ENCODE results near the gene ITPR2. TPM values are rescaled to one million over a fixed set of nuclear protein-coding genes. Genes with fewer than 3 reads are reported as not detected.

ITPR2 gene
- polyA plus RNA-seq, 1 experiment: 3.4 TPM

DNA sequence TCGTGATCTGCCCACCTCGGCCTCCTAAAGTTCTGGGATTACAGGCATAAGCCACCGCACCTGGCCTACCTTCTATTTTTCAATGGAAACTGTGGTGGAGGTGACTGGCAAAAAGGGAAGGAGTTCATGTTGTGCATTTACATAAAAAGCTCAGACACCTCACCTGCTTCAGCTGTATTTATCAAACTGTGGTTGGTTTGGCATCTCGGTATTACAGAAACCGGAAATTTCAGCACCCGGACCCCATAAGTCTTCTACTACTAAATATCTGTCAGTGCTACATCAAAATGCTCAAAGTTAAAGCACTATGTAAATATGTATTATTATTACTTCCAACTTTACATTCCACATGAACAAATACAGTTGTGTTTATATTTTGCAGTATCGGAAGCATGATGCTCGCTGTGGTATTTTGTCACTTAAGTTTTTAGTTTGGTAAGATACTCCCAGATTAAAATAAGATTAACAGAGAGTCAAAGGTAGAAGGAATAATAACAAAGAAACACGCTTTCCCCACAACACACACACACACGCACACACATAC lies 95.4 kb downstream of the ITPR2 start:
- H3K27ac ChIP-seq (ENCODE audit: low read depth, low read length): no peak overlapping the region
- TF ChIP-seq, protein P1, sequence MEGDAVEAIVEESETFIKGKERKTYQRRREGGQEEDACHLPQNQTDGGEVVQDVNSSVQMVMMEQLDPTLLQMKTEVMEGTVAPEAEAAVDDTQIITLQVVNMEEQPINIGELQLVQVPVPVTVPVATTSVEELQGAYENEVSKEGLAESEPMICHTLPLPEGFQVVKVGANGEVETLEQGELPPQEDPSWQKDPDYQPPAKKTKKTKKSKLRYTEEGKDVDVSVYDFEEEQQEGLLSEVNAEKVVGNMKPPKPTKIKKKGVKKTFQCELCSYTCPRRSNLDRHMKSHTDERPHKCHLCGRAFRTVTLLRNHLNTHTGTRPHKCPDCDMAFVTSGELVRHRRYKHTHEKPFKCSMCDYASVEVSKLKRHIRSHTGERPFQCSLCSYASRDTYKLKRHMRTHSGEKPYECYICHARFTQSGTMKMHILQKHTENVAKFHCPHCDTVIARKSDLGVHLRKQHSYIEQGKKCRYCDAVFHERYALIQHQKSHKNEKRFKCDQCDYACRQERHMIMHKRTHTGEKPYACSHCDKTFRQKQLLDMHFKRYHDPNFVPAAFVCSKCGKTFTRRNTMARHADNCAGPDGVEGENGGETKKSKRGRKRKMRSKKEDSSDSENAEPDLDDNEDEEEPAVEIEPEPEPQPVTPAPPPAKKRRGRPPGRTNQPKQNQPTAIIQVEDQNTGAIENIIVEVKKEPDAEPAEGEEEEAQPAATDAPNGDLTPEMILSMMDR (IDR thresholded peaks at IDR 0.05; ENCODE audit: low read depth, low read length): no peak
- H3K27me3 ChIP-seq (ENCODE audit: control insufficient read depth, insufficient read depth, low read length): no peaks in the 10 kb centered on the region
- CTCF ChIA-PET: interaction anchor here (1.1 kb wide), 1 partner anchor 36 kb away, joined by 3 read pairs; no protein-coding TSS in a partner anchor
- DNase-seq (ENCODE audit: low read depth, low spot score): no peak
- POLR2A ChIA-PET: no interaction called here
- no peaks in the 10 kb centered on the region; the same call in 1 of the 2 replicates for H3K9me3 ChIP-seq (ENCODE audit: control insufficient read depth, insufficient read depth, low read length)
- no peak overlapping the region for H3K4me3 ChIP-seq (ENCODE audit: low read depth, low read length)

DNA sequence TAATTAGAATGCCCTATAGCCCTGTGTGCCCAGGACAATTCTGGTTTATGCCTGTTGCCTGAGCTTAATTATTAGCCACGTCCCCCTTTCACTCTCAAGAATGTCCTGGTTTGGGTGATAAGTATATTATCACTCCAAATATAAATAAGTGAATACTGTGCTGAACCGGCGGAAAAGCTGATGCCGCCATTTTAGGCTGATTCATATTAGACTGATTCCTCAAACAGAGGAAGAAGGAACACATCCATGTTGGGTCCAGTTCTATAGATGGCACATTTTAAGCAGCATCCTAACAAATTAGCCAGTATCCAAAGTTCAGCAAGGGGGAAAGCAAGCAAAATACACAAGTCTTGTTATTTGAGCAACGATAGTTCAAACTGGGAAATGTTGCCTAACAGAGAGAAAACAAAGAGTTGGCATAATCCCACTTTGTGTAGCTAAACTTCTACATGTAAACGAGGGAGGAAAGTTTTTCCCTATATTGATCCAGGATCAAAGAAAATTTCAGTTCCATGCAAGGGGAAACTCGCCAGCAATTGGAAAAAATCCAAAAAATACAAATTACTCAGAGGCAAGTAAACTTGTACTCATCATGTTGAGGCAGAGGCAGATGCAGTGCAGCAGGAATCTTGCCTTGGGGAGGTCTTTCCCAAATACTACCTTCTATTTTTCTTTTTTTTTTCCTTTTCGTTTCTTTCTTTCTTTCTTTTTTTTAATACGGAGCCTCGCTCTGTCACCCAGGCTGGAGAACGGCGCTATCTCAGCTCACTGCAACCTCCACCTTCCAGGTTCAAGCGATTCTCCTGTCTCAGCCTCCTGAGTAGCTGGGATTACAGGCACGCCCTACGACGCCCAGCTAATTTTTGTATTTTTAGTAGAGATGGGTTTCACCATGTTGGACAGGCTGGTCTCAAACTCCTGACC lies 96.2 kb downstream of the ITPR2 start:
- no peak for DNase-seq (ENCODE audit: low read depth, low spot score)
- ChIA-PET CTCF (interaction anchor here (1.2 kb wide), 1 partner anchor 35 kb away, joined by 3 read pairs; no protein-coding TSS in a partner anchor), POLR2A (no interaction called here)
- H3K4me3 ChIP-seq (ENCODE audit: low read depth, low read length): no peak overlapping the region
- no peak overlapping the region for H3K27ac ChIP-seq (ENCODE audit: low read depth, low read length)
- TF ChIP-seq, protein P1 (IDR thresholded peaks at IDR 0.05; ENCODE audit: low read depth, low read length): no peak
- H3K27me3 ChIP-seq (ENCODE audit: control insufficient read depth, insufficient read depth, low read length): no peaks in the 10 kb centered on the region
- H3K9me3 ChIP-seq (ENCODE audit: control insufficient read depth, insufficient read depth, low read length): no peaks in the 10 kb centered on the region; the same call in 1 of the 2 replicates

DNA sequence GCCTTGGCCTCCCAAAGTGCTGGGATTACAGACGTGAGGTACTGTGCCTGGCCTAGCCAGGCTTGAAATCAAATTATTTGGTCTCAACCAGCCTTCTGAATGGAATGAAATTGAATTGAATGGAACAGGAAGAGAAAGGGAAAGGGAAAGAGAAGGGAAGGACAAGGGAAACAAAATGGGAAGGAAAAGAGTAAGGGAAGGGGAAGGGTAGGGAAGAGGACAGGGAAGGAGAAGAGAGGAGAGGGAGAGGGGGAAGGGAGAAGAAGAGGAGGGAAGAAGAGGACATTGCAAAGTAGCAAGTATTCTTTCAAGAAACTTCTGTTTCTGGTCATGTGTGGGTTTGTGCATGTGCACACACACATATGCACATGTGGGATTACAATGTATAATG lies 97.8 kb downstream of the ITPR2 start:
- Histone ChIP-seq H3K27ac (ENCODE audit: low read depth, low read length) (no peak overlapping the region), H3K9me3 (ENCODE audit: control insufficient read depth, insufficient read depth, low read length) (no peaks in the 10 kb centered on the region), H3K27me3 (ENCODE audit: control insufficient read depth, insufficient read depth, low read length) (no peaks in the 10 kb centered on the region), H3K4me3 (ENCODE audit: low read depth, low read length) (no peak overlapping the region)
- ChIA-PET CTCF (interaction anchor here (0.7 kb wide), 1 partner anchor 333 kb away, joined by 3 read pairs; no protein-coding TSS in a partner anchor), POLR2A (no interaction called here)
- DNase-seq (ENCODE audit: low read depth, low spot score): no peak
- TF ChIP-seq, protein P1 (IDR thresholded peaks at IDR 0.05; ENCODE audit: low read depth, low read length): no peak

DNA sequence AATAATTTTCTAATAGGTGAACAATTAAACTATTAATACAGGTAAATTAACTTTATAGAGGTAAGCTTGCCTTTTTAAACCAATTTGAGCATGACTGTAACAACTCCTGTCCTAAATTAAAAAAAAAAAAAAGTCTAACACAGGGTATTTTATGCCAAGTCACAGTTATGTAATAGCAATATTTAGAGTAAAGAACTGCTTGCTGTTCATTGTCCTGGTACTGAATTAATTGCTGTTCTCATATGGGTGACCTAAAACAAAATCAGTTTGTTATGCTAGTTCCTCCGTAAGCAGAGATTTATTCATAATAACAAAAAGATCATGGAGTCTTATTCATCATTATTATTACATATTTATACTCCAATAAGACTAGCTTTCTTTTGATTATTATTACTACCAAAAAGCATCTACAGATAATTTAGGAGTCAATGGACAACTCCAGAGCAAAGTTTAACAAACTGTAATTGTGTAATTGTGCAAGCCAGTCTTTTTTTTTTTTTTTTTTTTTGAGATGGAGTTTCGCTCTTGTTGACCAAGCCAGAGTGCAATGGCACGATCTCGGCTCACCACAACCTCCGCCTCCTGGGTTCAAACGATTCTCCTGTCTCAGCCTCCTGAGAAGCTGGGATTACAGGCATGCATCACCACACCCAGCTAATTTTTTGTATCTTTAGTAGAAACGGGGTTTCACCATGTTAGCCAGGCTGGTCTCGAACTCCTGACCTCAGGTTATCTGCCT lies 98.3 kb downstream of the ITPR2 start:
- TF ChIP-seq, protein P1 (IDR thresholded peaks at IDR 0.05; ENCODE audit: low read depth, low read length): no peak

More for the DNA sequence above, 98.3 kb downstream of the ITPR2 start:
- H3K4me3 ChIP-seq (ENCODE audit: low read depth, low read length): no peak overlapping the region
- H3K27me3 ChIP-seq (ENCODE audit: control insufficient read depth, insufficient read depth, low read length): no peaks in the 10 kb centered on the region
- DNase-seq (ENCODE audit: low read depth, low spot score): no peak
- no peaks in the 10 kb centered on the region for H3K9me3 ChIP-seq (ENCODE audit: control insufficient read depth, insufficient read depth, low read length)
- H3K27ac ChIP-seq (ENCODE audit: low read depth, low read length): no peak overlapping the region
- ChIA-PET POLR2A (no interaction called here), CTCF (no interaction called here)
